ENCODE measurements around the gene GNL2.
"Not testable (repeated sequence)": the region's sequence is repeated elsewhere in the genome, so short reads cannot be mapped to it uniquely, and the experiment has no call there.

GNL2 gene

DNA sequence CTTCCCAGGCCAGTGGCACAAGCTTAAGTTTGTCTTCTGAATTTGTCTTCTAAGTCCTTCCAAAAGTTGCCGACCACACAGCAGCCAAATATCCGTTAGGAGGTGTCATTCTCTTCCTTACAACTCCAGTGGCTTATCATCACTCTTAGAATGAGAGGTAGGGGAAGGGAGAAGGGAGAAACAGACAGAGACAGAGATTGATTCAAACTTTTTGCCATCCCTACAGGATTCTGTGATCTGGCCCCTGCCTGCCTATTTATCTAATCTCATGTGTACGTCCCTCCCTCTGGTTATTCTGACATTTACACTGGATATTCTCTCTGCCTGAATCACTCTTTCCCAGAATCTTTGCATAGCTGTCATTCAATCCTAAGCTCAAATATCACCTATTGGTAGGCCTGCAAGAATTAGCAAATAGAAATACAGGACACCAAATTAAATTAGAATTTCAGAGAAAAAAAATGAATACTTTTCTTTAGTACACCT is 488 bp upstream of the GNL2 start:
- Mint-ChIP-seq H3K4me3 (peak overlapping the region; percentile 98), H3K4me1 (peaks cover 11% of the 10 kb centered on the region), H3K9me3 (no peaks in the 10 kb centered on the region), H3K27me3 (no peaks in the 10 kb centered on the region), H3K36me3 (no peaks in the 10 kb centered on the region), H3K27ac (peak overlapping the region; percentile 96)
- ATAC-seq (ENCODE audit: low read depth) (no peak), DNase-seq (ENCODE audit: low spot score in 2 of 2) (no peak)

DNA sequence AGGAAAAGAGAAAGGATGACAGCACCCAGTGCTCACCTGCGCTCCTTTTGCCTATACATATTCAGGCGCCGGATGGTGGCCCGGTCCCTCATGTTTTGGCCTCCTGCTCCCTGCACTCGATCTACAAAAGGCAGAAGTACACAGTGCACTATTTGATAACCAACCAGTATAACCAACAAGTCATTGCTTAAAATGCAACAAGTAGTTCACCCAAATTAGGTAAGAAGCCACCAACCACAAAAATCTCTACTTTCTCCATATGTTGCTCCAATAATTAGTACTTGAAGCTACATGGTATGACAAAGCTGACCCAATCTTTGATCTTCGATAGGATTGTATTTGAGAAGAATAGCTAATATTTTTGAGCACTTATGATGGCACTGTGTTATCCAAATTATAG is 2.0 kb downstream of the GNL2 start:
- DNase-seq (ENCODE audit: low spot score in 2 of 2), result no peak
- Mint-ChIP-seq H3K27me3 (no peaks in the 10 kb centered on the region), H3K9me3 (no peaks in the 10 kb centered on the region), H3K27ac (no peak overlapping the region), H3K36me3 (peaks cover 8% of the 10 kb centered on the region), H3K4me1 (peaks cover 11% of the 10 kb centered on the region), H3K4me3 (no peak overlapping the region)
- no peak for ATAC-seq (ENCODE audit: low read depth)

DNA sequence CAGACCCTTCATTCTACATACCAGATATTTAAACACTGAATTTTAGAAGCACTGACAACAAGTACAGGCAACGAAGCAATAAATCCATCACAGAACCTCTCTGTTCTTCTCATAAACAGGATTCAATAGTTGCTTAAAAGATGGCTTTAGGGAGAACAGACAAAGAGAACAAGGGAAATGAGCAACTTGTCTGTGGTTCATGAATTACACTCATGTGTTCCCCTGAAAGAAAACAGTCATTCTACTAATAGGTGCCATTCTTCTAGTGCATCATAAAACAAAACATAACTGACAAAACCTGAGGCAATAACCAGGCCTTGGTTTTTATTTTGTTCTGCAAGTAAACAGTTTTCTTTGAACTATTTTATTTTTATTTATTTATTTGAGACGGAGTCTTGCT is 6.8 kb downstream of the GNL2 start:
- Mint-ChIP-seq H3K27ac (no peak overlapping the region), H3K9me3 (no peaks in the 10 kb centered on the region), H3K4me3 (no peak overlapping the region), H3K36me3 (peaks cover 22% of the 10 kb centered on the region), H3K27me3 (no peaks in the 10 kb centered on the region), H3K4me1 (peaks cover 2% of the 10 kb centered on the region)
- ATAC-seq (ENCODE audit: low read depth) (no peak), DNase-seq (ENCODE audit: low spot score in 2 of 2) (no peak)

DNA sequence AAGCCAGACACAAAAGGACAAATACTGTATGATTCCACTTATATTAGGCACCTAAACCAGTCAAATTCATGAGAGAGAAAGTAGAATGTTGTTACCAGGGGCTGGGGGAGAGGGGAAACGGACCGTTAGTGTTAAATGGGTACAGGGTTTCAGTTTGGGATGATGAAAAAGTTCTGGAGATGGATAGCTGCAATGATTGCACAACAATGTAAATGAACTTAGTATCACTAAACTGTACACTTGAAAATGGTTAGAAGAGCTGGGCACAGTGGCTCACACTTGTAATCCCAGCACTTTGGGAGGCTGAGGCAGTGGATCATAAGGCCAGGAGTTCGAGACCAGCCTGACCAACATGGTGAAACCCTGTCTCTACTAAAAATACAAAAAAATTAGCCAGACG is 11.2 kb downstream of the GNL2 start:
- not testable (repeated sequence) for H3K9me3 Mint-ChIP-seq; H3K27me3 Mint-ChIP-seq; H3K4me1 Mint-ChIP-seq; H3K27ac Mint-ChIP-seq; DNase-seq (ENCODE audit: low spot score in 2 of 2); H3K4me3 Mint-ChIP-seq; ATAC-seq (ENCODE audit: low read depth)
- peaks cover 37% of the 10 kb centered on the region for H3K36me3 Mint-ChIP-seq

DNA sequence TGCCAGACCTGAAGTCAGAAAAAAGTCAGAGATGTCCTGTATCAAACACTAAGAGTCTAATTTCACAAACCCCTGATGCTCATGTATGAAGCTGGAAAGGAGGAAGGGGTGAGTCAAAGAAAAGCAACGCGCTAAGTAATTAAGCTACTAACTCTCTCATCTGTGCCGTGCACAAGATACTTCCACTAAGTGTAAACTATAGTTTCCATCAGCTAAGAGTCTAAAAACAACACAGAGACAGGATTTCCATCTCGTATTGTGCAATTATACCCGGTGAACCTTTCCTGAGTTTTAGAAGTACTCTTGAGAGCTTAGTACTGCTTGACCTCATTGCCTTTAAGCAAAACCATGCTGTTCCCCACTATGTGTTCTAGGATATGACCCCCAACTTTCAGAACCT is 20.0 kb downstream of the GNL2 start:
- Mint-ChIP-seq H3K27ac (no peak overlapping the region), H3K27me3 (no peaks in the 10 kb centered on the region), H3K9me3 (no peaks in the 10 kb centered on the region), H3K4me3 (no peak overlapping the region), H3K36me3 (peaks cover 40% of the 10 kb centered on the region), H3K4me1 (no peaks in the 10 kb centered on the region)
- DNase-seq (ENCODE audit: low spot score in 2 of 2), result no peak
- ATAC-seq (ENCODE audit: low read depth), result no peak

DNA sequence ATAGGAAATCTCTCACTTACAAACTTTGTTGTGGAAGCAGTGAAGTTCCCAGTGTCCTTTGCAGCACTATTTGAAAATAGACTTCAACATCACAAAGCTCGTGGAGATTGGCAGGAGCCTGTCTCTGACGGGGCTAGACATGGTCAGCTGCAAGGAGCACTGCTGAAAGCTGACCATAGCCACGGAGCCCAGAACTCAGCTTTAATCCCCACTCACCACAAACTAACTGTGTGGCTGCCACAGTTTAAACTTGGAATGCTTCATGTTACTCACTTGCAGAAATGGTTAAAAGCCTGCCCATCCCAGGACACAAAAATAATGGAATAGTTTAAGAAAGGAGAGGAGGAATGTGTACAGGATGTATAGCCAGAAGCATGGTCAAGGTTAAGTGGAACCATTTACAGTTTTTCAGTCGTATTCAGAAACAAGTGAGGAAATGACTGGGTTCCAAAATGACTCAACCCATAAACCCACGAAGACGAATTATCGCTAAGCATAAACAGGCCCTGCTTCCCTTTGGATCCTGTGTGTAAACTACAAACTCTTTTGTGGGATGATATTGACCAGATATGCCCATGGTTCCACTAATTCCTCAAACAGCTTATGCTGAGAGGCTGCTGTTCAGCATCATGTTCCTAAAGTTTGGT is 20.8 kb downstream of the GNL2 start:
- no peaks in the 10 kb centered on the region for H3K27me3 Mint-ChIP-seq
- no peak overlapping the region for H3K27ac Mint-ChIP-seq
- peaks cover 41% of the 10 kb centered on the region for H3K36me3 Mint-ChIP-seq
- no peak overlapping the region for H3K4me3 Mint-ChIP-seq
- ATAC-seq (ENCODE audit: low read depth) (no peak), DNase-seq (ENCODE audit: low spot score in 2 of 2) (no peak)
- H3K9me3 Mint-ChIP-seq, result no peaks in the 10 kb centered on the region
- H3K4me1 Mint-ChIP-seq, result no peaks in the 10 kb centered on the region

DNA sequence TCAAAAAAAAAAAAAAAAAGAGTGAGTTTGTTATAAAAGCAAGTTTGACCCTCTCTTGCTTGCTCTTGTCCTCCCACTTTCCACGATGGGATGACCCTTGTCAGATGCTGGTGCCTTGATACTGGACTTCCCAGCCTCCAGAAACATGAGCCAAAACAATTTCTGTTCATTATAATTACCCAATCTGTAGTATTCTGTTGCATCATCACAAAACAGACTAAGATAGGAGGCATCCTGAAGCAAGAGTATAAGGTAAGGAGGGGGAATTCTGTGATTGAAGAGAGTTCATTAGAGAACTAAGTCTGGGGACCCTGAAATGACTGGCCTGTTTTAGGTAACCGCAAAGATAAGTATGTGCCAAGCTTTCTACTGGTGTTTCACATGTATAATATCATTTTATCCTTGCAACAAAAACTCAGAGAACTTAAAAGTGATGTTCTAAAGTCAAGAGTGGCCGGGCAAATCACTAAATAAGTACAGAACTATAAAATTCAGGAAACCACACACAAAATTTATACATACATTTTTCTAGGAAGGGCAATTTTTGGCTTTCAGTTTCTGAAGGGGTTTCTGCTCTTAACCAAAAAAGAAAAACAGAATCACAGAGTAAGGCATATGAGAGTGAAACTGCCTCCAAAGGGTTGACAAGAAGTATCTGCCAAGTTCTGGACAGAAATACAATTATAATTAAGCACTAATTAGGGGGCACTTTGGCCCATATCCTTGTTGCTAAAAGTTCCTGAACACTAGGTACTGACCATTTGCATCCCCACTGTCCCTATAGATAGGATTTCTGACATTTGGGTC is 25.0 kb downstream of the GNL2 start:
- no peaks in the 10 kb centered on the region for H3K4me1 Mint-ChIP-seq
- no peak for ATAC-seq (ENCODE audit: low read depth)
- no peaks in the 10 kb centered on the region for H3K27me3 Mint-ChIP-seq
- no peak for DNase-seq (ENCODE audit: low spot score in 2 of 2)
- no peak overlapping the region for H3K4me3 Mint-ChIP-seq
- no peak overlapping the region for H3K27ac Mint-ChIP-seq
- peaks cover 53% of the 10 kb centered on the region for H3K36me3 Mint-ChIP-seq
- no peaks in the 10 kb centered on the region for H3K9me3 Mint-ChIP-seq

DNA sequence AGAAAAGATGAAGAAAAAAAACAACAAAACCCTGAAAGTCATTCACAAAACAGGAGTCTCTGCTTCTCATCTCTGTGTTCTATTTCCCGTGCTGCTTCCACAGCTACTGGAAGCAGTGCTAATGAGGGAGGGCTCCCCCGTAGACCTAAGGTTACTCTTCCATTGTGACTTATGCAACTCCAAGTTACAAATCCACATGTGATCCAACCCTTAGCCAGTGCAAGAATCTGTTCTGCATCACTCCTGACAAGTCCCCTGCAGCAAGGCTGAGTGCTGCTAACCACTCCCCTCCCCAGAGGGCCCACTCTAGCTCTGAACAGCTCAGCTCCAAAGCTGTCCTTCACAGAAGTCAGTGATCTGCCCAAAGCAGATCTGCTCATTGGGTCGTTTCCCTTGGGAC is 28.7 kb downstream of the GNL2 start:
- no peaks in the 10 kb centered on the region for H3K27me3 Mint-ChIP-seq
- ATAC-seq (ENCODE audit: low read depth) (no peak), DNase-seq (ENCODE audit: low spot score in 2 of 2) (no peak)
- no peaks in the 10 kb centered on the region for H3K4me1 Mint-ChIP-seq
- H3K27ac Mint-ChIP-seq, result no peak overlapping the region
- H3K36me3 Mint-ChIP-seq, result peaks cover 44% of the 10 kb centered on the region
- H3K9me3 Mint-ChIP-seq, result no peaks in the 10 kb centered on the region
- H3K4me3 Mint-ChIP-seq, result no peak overlapping the region

DNA sequence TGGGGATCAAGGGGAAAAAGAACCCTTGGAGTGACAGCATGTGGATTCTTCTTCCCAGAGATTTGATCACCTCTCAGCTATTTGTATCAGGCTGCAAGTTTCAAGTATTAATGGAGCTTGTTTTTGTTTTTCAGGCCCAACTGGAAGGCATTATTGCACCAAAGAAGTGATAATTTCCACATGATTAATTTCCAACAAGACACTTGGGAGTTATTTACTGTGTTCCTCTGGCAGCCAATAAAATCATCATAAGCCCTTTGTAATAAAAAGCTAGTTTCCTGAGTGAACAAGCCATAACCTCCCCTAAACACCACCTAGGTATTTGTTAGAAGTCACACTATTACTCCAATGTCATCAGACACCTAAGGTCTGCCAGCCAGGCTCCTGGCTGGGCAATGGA is 30.8 kb downstream of the GNL2 start:
- DNase-seq (ENCODE audit: low spot score in 2 of 2), result no peak
- Mint-ChIP-seq H3K4me1 (no peaks in the 10 kb centered on the region), H3K27ac (no peak overlapping the region), H3K4me3 (no peak overlapping the region), H3K36me3 (peaks cover 36% of the 10 kb centered on the region), H3K27me3 (no peaks in the 10 kb centered on the region), H3K9me3 (no peaks in the 10 kb centered on the region)
- no peak for ATAC-seq (ENCODE audit: low read depth)

DNA sequence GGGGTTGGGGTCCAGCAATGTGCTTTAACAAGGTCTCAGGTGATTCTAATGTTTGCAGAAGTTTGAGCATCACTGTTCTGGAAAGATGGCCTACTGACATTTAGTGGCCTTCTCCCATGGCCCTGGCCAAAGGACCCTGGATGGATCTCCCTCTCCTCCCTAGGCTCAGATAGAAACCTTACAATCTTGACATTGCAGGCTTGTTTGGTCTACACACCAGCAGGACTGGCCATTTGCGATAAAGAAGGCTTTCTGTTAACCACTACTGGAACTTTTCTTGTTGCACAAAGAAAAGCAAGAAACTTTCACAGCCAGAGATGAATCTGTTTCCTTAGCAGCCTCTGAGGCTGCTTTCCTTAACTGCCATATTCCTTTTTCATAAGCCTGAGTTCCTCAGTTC is 32.8 kb downstream of the GNL2 start:
- H3K36me3 Mint-ChIP-seq, result peaks cover 20% of the 10 kb centered on the region
- DNase-seq (ENCODE audit: low spot score in 2 of 2), result no peak
- no peak for ATAC-seq (ENCODE audit: low read depth)
- H3K4me1 Mint-ChIP-seq, result no peaks in the 10 kb centered on the region
- no peaks in the 10 kb centered on the region for H3K9me3 Mint-ChIP-seq
- H3K27me3 Mint-ChIP-seq, result peaks cover 2% of the 10 kb centered on the region
- H3K4me3 Mint-ChIP-seq, result no peak overlapping the region
- no peak overlapping the region for H3K27ac Mint-ChIP-seq

DNA sequence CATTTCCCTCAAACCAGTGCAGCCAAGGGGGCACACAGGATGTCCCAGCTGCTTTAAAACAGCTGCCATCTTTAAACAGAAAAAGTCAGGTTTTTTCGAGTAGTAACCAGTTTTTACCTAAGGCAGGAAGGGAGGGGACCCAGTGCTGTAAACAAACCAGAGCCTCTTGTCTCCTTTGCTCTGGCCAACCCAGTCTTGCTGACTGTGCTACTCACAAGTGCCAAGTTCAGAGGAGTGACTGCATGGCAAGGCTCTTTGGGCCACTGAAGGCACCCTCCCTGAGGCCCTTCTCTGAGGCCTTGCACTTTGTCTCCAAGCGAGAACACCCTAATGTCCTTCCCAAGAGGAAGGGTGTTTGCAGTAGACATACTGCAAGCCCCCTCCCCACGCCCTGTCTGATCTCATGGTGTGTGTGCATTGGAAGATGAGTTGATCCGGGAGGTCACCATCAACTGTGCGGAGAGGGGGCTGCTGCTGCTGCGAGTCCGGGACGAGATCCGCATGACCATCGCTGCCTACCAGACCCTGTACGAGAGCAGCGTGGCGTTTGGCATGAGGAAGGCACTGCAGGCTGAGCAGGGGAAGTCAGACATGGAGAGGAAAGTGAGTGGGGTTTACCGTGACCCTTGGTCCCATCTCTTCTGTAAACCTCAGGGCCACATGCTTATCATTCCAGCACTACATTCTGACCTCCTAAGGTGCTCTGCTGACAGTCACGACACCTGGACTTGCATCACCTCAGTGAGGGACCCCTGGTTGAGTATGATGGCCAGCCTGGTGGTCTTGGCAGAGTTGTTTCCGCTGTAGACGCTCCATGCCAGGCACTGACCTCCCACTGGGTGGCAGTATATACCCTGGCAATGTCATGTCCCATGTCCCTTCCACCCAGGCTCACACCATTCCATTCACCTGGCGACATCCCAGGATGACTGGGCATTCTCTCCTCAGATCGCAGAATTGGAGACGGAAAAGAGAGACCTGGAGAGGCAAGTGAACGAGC is 34.3 kb downstream of the GNL2 start:
- H3K4me1 Mint-ChIP-seq, result no peaks in the 10 kb centered on the region
- peaks cover 4% of the 10 kb centered on the region for H3K27me3 Mint-ChIP-seq
- ATAC-seq (ENCODE audit: low read depth) (no peak), DNase-seq (ENCODE audit: low spot score in 2 of 2) (peak; percentile 12 to 17)
- no peaks in the 10 kb centered on the region for H3K9me3 Mint-ChIP-seq
- no peak overlapping the region for H3K27ac Mint-ChIP-seq
- no peak overlapping the region for H3K4me3 Mint-ChIP-seq
- peaks cover 10% of the 10 kb centered on the region for H3K36me3 Mint-ChIP-seq

DNA sequence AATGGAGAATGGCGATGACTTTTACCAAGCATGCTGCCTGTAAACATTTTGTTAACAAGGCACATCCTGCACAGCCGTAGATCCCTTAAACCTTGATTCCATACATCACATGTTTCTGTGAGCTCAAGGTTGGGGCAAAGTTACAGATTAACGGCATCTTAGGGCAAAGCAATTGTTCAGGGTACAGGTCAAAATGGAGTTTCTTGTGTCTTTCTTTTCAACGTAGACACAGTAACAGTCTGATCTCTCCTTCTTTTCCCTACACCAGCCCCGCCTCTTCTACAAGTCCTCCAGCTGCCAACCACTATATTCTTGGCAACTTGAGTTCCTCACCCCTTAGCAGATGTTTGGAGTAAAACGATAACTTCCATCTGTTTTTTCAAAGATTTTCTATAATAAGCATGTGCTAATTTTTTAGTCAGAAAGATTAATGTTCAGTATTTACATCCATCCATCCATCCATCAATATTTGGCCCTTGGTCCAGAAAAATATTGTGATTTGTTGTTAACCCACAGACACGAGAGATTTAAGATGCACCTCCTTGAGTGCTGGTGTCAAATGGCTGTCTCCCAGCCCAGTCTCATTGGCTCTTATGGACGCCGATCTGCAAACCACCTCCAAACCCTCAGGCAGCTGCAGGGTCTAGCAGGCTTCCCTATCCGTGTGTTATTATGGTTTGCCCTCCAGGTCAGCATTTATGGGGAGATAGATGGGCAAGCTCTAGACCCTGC is 35.2 kb downstream of the GNL2 start:
- no peak for ATAC-seq (ENCODE audit: low read depth)

DNA sequence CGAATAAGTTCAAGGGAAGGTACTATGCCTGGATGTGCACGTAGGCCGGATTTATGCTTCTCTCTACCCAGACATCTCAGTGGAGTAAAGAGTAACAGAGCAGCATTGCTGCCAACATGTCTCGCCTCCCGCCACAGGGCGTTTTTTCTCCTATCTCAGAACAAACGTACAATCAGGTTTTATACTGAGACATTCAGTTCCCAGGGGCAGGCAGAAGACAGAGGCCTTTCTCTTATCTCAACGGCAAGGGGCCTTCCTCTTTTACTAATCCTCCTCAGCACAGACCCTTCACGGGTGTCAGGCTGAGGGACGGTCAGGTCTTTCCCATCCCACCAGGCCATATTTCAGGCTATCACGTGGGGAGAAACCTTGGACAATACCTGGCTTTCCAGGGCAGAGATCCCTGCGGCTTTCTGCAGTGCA is 35.8 kb downstream of the GNL2 start:
- not testable (repeated sequence) for ATAC-seq (ENCODE audit: low read depth); DNase-seq (ENCODE audit: low spot score in 2 of 2); H3K4me3 Mint-ChIP-seq; H3K36me3 Mint-ChIP-seq; H3K27ac Mint-ChIP-seq; H3K9me3 Mint-ChIP-seq; H3K4me1 Mint-ChIP-seq; H3K27me3 Mint-ChIP-seq

More for the DNA sequence above, 35.2 kb downstream of the GNL2 start:
- H3K36me3 Mint-ChIP-seq, result peaks cover 5% of the 10 kb centered on the region
- no peaks in the 10 kb centered on the region for H3K9me3 Mint-ChIP-seq
- H3K4me1 Mint-ChIP-seq, result no peaks in the 10 kb centered on the region
- no peak overlapping the region for H3K4me3 Mint-ChIP-seq
- DNase-seq (ENCODE audit: low spot score in 2 of 2), result no peak
- no peak overlapping the region for H3K27ac Mint-ChIP-seq
- H3K27me3 Mint-ChIP-seq, result peaks cover 4% of the 10 kb centered on the region
